Naive thymus-derived CD4-positive, alpha-beta T cell (primary cell): ENCODE results near the gene ZGLP1. TPM values are rescaled to one million over a fixed set of nuclear protein-coding genes. Genes with fewer than 3 reads are reported as not detected.

Experiments
- ATAC-seq: fragments of 150-1000 bp; cut with Tn5 transposase; 2 replicates; pipeline ENCODE4 v1.10.0; 2021; ENCODE audit warnings: mild to moderate bottlenecking, moderate library complexity
- CTCF ChIA-PET: fragments of 350-600 bp; sonication (Branson Sonifier 250); formaldehyde crosslinking; loops from one replicate; lab custom pipeline; 2021; ENCODE audit warnings: antibody characterized with exemption; lab: Charles Lee
- POLR2A ChIA-PET: fragments of 350-600 bp; sonication (Branson Sonifier 250); formaldehyde crosslinking; loops from one replicate; lab custom pipeline; 2021; ENCODE audit warnings: antibody characterized with exemption, inconsistent platforms; lab: Charles Lee
- DNase-seq, 9 donors: peaks; one replicate each; pipeline versions ENCODE4 v3.0.0 to v3.0.0-alpha.2; 2020 to 2022; ENCODE audit warnings: mixed read lengths in 1 of 9
- H3K27ac ChIP-seq: one replicate; pipeline ENCODE4 v1.7.0; 2013; ENCODE audit warnings: mild to moderate bottlenecking, low read depth, low read length, moderate library complexity
- H3K27me3 ChIP-seq, 2 donors: one replicate each; pipeline ENCODE4 v1.7.0; 2013; ENCODE audit warnings: low read length in 2 of 2, mild to moderate bottlenecking in 2 of 2, moderate library complexity in 2 of 2; ENCODE audit not compliant: control insufficient read depth in 2 of 2, insufficient read depth in 2 of 2
- H3K36me3 ChIP-seq, 3 experiments: 1 replicate in 2 of 3; 2 replicates in 1 of 3; pipeline ENCODE4 v1.7.0; 2013; ENCODE audit warnings: low read length in 3 of 3, mild to moderate bottlenecking in 3 of 3, moderate library complexity in 1 of 3; ENCODE audit not compliant: insufficient read depth in 3 of 3, control insufficient read depth in 2 of 3
- H3K4me1 ChIP-seq, 2 donors: one replicate each; pipeline ENCODE4 v1.7.0; 2013; ENCODE audit warnings: low read length in 2 of 2, mild to moderate bottlenecking in 2 of 2, moderate library complexity in 1 of 2; ENCODE audit not compliant: control insufficient read depth in 2 of 2, insufficient read depth in 2 of 2
- H3K4me3 ChIP-seq: 2 replicates; pipeline ENCODE4 v1.7.0; 2013; ENCODE audit warnings: mild to moderate bottlenecking, low read length
- H3K9me3 ChIP-seq, 3 experiments: 1 replicate in 2 of 3; 2 replicates in 1 of 3; pipeline ENCODE4 v1.7.0; 2013; ENCODE audit warnings: low read length in 3 of 3; ENCODE audit not compliant: control insufficient read depth in 2 of 3
- H3K27ac Mint-ChIP-seq, 9 donors: one replicate each; pipeline ENCODE4 v1.8.0; 2020 to 2022; ENCODE audit warnings: mixed read lengths in 9 of 9, mild to moderate bottlenecking in 8 of 9, moderate library complexity in 5 of 9, inconsistent platforms in 2 of 9
- H3K27me3 Mint-ChIP-seq, 5 donors: one replicate each; pipeline ENCODE4 v1.8.0; 2021 to 2022; ENCODE audit warnings: mixed read lengths in 5 of 5, mild to moderate bottlenecking in 1 of 5
- H3K36me3 Mint-ChIP-seq, 5 donors: one replicate each; pipeline ENCODE4 v1.8.0; 2020 to 2022; ENCODE audit warnings: mixed read lengths in 5 of 5, mild to moderate bottlenecking in 3 of 5, inconsistent platforms in 1 of 5
- H3K4me1 Mint-ChIP-seq, 7 donors: one replicate each; pipeline ENCODE4 v1.8.0; 2020 to 2022; ENCODE audit warnings: mixed read lengths in 7 of 7, mild to moderate bottlenecking in 3 of 7, inconsistent platforms in 1 of 7
- H3K4me3 Mint-ChIP-seq, 10 donors: one replicate each; pipeline ENCODE4 v1.8.0; 2020 to 2022; ENCODE audit warnings: mild to moderate bottlenecking in 10 of 10, mixed read lengths in 10 of 10, moderate library complexity in 6 of 10, inconsistent platforms in 2 of 10
- H3K9me3 Mint-ChIP-seq, 11 donors: one replicate each; pipeline ENCODE4 v1.8.0; 2020 to 2022; ENCODE audit warnings: mixed read lengths in 11 of 11, mild to moderate bottlenecking in 4 of 11, inconsistent platforms in 1 of 11, moderate library complexity in 1 of 11
- intact Hi-C, 2 donors: fragments of 100-400 bp; cut with micrococcal nuclease; formaldehyde crosslinking; loops; one replicate each; pipeline ENCODE4 v1.15.1; 2023
- polyA plus RNA-seq, 2 donors: library from polyadenylated mRNA; unstranded; fragments of 300-500 nt; fragmentation: Illumina TruSeq; gene quantifications; one replicate each; pipeline ENCODE4 v1.2.3, GENCODE V29; 2021
- total RNA-seq, 6 experiments: library from RNA in 5 of 6; stranded (reverse) in 5 of 6; gene quantifications; 1 replicate in 5 of 6; 2 replicates in 1 of 6; pipeline ENCODE4 v1.2.3 and lab custom pipeline; 2021 to 2026

Gene ZGLP1
- total and polyA plus RNA-seq, 7 experiments from 2014 or later = 0.22 to 11.4 (median 5.7) TPM; not detected in 1

DNA sequence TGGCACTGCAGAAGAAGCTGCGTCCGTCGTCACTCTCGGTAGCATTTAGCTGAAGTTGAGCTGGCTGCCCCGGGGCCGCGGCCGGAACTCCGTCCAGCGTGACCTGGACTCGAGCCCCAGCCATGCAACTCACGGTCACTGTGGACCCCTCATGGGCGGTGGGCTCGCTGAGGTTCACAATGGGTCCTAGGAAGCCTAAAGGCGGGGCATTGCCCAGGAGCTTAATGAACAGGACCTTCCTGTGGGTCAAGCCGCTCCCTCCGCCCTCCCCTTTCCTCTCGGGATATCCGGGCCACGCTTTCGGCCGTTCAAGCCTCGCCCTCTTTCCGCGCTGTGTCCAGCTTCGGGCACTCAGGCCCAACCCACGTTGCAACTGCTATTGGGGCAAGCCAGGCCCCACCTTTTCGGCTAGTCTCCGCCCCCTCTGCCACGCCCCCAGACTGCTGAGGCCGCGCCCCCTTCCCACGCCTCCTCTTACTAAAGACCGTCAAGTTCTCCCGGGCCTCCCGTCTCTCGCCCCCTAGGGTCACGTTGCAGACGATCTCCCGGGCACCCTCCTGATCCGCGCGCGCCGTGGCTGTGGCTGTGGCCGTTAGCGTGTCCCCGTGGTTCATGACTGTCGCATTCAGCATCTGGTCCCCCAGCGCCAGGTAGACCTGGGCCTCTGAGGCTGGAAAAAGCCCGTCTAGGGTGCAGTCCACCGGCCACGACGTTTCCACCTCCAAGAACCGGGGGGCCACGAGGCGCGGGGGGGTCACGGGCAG lies 25.2 kb upstream of the ZGLP1 start:
- ChIA-PET CTCF (interaction anchor here (0.7 to 1.1 kb wide), 2 partner anchors 53 to 227 kb away, joined by 3 read pairs; no protein-coding TSS in a partner anchor), POLR2A (interaction anchor here (0.6 to 2.5 kb wide), 5 partner anchors 10 to 1844 kb away, joined by 3 to 11 read pairs (median 8); partner anchors contain the start of genes FDX2 and TYK2)
- Mint-ChIP-seq H3K9me3 (peaks cover 0 to 2% (median 0%) of the 10 kb centered on the region in 11 donors), H3K36me3 (peaks cover 0 to 23% (median 0%) of the 10 kb centered on the region in 5 donors), H3K27ac (peak overlapping the region in 4 of 9 donors; percentile 9 to 95 (median 55)), H3K27me3 (no peaks in the 10 kb centered on the region), H3K4me3 (peak overlapping the region in 5 of 10 donors; percentile 59 to 98 (median 66)), H3K4me1 (peaks cover 17 to 64% (median 47%) of the 10 kb centered on the region in 7 donors)
- H3K27me3 ChIP-seq = no peaks in the 10 kb centered on the region
- H3K4me1 ChIP-seq = peaks cover 28 to 39% of the 10 kb centered on the region in 2 donors
- H3K27ac ChIP-seq = no peak overlapping the region
- H3K9me3 ChIP-seq = no peaks in the 10 kb centered on the region
- H3K36me3 ChIP-seq = peaks cover 4 to 51% (median 4%) of the 10 kb centered on the region in 3 experiments
- intact Hi-C loops = loop anchor here (5.0 kb wide), 3 partner anchors 62 to 233 kb away; partner anchors contain the start of genes CDKN2D (in 1 of the 2), ICAM1 (in 1 of the 2) and KRI1 (in 1 of the 2)
- no peak overlapping the region for H3K4me3 ChIP-seq
- DNase-seq (peak in 6 of 9 donors; percentile 15 to 64 (median 22)), ATAC-seq (no peak)

- Histone ChIP-seq H3K36me3 (peaks cover 4 to 59% (median 12%) of the 10 kb centered on the region in 3 experiments), H3K4me1 (peaks cover 24 to 37% of the 10 kb centered on the region in 2 donors), H3K27me3 (no peaks in the 10 kb centered on the region), H3K4me3 (peak overlapping the region; percentile 89), H3K9me3 (no peaks in the 10 kb centered on the region), H3K27ac (peak overlapping the region; percentile 91)
- peak overlapping the region; percentile 89 to 98 (median 93) for H3K4me3 Mint-ChIP-seq
- DNase-seq (no peak), ATAC-seq (no peak)
- peaks cover 0 to 2% (median 0%) of the 10 kb centered on the region in 11 donors for H3K9me3 Mint-ChIP-seq
- ChIA-PET POLR2A (interaction anchor here (0.5 to 2.5 kb wide), 12 partner anchors 11 to 1991 kb away, joined by 3 to 11 read pairs (median 4); partner anchors contain the start of genes DNMT1, FDX2, ICAM1 and ICAM5), CTCF (interaction anchor here (0.7 to 1.1 kb wide), 2 partner anchors 54 to 226 kb away, joined by 3 read pairs; no protein-coding TSS in a partner anchor)
- H3K27me3 Mint-ChIP-seq = no peaks in the 10 kb centered on the region
- peaks cover 0 to 27% (median 0%) of the 10 kb centered on the region in 5 donors for H3K36me3 Mint-ChIP-seq
- H3K27ac Mint-ChIP-seq = peak overlapping the region; percentile 85 to 97 (median 95)
- H3K4me1 Mint-ChIP-seq = peaks cover 14 to 56% (median 41%) of the 10 kb centered on the region in 7 donors
- intact Hi-C loops = loop anchor here (1.0 to 5.0 kb wide), 17 partner anchors 17 to 627 kb away; partner anchors contain the start of genes CDC37 (in 2 of the 2), TYK2 (in 2 of the 2), CDKN2D (in 1 of the 2) and DNMT1 (in 1 of the 2)
Observed at GRCh38 chr19:10333758-10334587, 24.4 kb upstream of the ZGLP1 start.

- H3K4me3 ChIP-seq = peak within 1 kb of the TSS; percentile 89
- H3K9me3 Mint-ChIP-seq = peaks cover 0 to 2% (median 0%) of the 10 kb centered on the region in 11 donors
- peaks cover 6 to 48% (median 33%) of the 10 kb centered on the region in 7 donors for H3K4me1 Mint-ChIP-seq
- H3K4me1 ChIP-seq = peaks cover 17 to 31% of the 10 kb centered on the region in 2 donors
- intact Hi-C loops = loop anchor here (1.0 to 5.0 kb wide), 17 partner anchors 16 to 628 kb away; partner anchors contain the start of genes CDC37 (in 2 of the 2), TYK2 (in 2 of the 2), CDKN2D (in 1 of the 2) and DNMT1 (in 1 of the 2)
- peak within 1 kb of the TSS; percentile 89 to 98 (median 93) for H3K4me3 Mint-ChIP-seq
- peaks cover 0 to 24% (median 0%) of the 10 kb centered on the region in 5 donors for H3K36me3 Mint-ChIP-seq
- ATAC-seq (peak; percentile 98), DNase-seq (peak; percentile 86 to 98 (median 97))
- CTCF ChIA-PET = no interaction called here
- peaks cover 4 to 67% (median 17%) of the 10 kb centered on the region in 3 experiments for H3K36me3 ChIP-seq
- H3K27me3 Mint-ChIP-seq = no peaks in the 10 kb centered on the region
- POLR2A ChIA-PET = interaction anchor here (0.5 to 2.5 kb wide), 10 partner anchors 10 to 1990 kb away, joined by 3 to 11 read pairs (median 4); partner anchors contain the start of genes DNMT1, FDX2, ICAM1 and ICAM5
- no peaks in the 10 kb centered on the region for H3K9me3 ChIP-seq
- H3K27ac ChIP-seq = peak within 1 kb of the TSS; percentile 91
- peak within 1 kb of the TSS; percentile 85 to 97 (median 95) for H3K27ac Mint-ChIP-seq
- H3K27me3 ChIP-seq = no peaks in the 10 kb centered on the region
Observed at GRCh38 chr19:10332965-10333757, 23.5 kb upstream of the ZGLP1 start, which contains the start of gene RAVER1. RAVER1 (minus strand) TSS chr19:10333529; CDS start chr19:10333507, 22 bp downstream.

DNA sequence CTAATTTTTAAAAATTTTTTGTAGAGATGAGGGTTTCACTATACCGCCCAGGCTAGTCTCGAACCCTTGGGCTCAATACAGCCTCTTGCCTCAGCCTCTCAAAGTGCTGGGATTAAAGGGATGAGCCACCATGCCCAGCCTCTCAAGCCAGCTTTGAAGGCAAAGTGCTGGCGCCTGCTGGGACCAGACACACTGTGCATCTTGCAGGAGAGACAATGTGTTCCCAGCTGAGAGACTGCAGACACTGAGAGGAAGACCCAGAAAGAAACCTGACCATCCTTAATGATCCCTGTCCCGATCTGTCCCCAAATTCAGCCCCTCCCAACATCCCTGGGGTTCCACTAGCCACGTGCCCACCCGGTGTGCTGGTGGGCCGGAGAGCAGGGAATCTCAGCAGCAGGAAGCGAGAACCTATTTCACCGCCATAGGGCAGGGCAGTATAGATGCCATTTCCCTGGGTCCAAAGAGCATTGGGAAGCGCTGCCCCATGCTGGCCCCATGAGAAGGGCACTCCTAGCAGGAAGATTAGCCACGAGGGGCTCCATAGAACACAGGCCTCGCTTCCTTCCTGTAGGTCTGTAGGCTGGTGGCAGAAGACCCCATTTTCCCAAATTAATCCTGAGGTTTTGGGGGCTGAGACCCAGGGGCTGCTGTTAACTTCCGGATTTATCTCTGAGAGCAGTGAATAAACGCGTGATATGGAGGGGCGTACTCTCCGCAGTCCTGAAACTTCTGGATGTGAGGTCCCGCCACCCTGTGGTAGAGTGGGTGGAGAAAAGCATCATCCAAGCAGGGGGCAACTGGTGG lies 22.7 kb upstream of the ZGLP1 start:
- Mint-ChIP-seq H3K9me3 (peaks cover 0 to 2% (median 0%) of the 10 kb centered on the region in 11 donors), H3K36me3 (peaks cover 0 to 24% (median 0%) of the 10 kb centered on the region in 5 donors), H3K27me3 (no peaks in the 10 kb centered on the region), H3K27ac (peak overlapping the region; percentile 85 to 97 (median 95)), H3K4me3 (peak overlapping the region; percentile 89 to 98 (median 93)), H3K4me1 (peaks cover 6 to 46% (median 32%) of the 10 kb centered on the region in 7 donors)
- Histone ChIP-seq H3K4me3 (peak overlapping the region; percentile 89), H3K9me3 (no peaks in the 10 kb centered on the region), H3K27ac (peak overlapping the region; percentile 91), H3K36me3 (peaks cover 4 to 75% (median 18%) of the 10 kb centered on the region in 3 experiments), H3K4me1 (peaks cover 17 to 30% of the 10 kb centered on the region in 2 donors), H3K27me3 (no peaks in the 10 kb centered on the region)
- intact Hi-C loops = loop anchor here (2.0 to 5.0 kb wide), 7 partner anchors 16 to 628 kb away; partner anchors contain the start of genes CDC37 (in 1 of the 2), CDKN2D (in 1 of the 2), FDX2 (in 1 of the 2) and ICAM1 (in 1 of the 2)
- CTCF ChIA-PET = interaction anchor here (0.6 kb wide), 1 partner anchor 25 kb away, joined by 4 read pairs; no protein-coding TSS in a partner anchor
- no peak for DNase-seq
- no peak for ATAC-seq
- POLR2A ChIA-PET = interaction anchor here (1.7 to 2.5 kb wide), 5 partner anchors 9 to 61 kb away, joined by 4 to 11 read pairs (median 8); partner anchors contain the start of genes FDX2, ICAM1 and TYK2
